ENCODE data around the gene MRM3. TPM values are rescaled to one million over a fixed set of nuclear protein-coding genes. Genes with fewer than 3 reads are reported as not detected.
"Not testable (repeated sequence)": the region's sequence is repeated elsewhere in the genome, so short reads cannot be mapped to it uniquely, and the experiment has no call there.

MRM3 gene
- total and polyA plus RNA-seq, 4 donors: 13.3 to 16.9 (median 15.4) TPM

DNA sequence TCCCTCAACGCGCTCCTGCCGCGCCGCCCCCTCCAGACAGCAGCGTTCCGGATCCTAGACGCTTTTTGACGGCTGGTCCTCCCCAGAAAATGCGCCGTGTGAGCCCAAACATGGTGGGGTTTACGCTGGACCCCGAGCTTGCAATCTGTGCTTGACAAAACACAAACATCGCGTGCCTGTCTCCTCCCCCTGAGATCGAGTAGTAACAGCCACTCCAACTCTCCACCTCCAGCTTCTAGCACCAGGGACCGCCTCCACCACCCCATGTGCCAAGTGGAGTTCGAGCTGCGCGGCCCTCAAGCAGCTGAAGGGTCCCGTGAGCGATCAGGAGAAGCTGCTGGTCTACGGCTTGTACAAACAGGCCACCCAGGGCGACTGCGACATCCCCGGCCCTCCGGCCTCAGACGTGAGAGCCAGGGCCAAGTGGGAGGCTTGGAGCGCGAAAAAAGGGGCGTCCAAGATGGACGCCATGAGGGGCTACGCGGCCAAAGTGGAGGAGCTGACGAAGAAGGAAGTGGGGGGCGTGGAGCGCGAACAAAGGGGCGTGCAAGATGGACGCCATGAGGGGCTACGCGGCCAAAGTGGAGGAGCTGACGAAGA, 29.4 kb upstream of the MRM3 start:
- WGBS (ENCODE audit: insufficient coverage): 6% methylated on average over 34 of the region's 43 CpGs
- Histone ChIP-seq H3K36me3 (ENCODE audit: control insufficient read depth, insufficient read depth, low read length) (peaks cover 18% of the 10 kb centered on the region), H3K4me3 (ENCODE audit: low read depth, low read length) (peak overlapping the region; percentile 48), H3K9me3 (ENCODE audit: control insufficient read depth, insufficient read depth, low read length) (no peaks in the 10 kb centered on the region), H3K27ac (ENCODE audit: low read depth, low read length) (peak overlapping the region; percentile 52), H3K4me1 (ENCODE audit: control insufficient read depth, insufficient read depth, low read length) (peaks cover 26% of the 10 kb centered on the region), H3K27me3 (ENCODE audit: control insufficient read depth, insufficient read depth, low read length) (no peaks in the 10 kb centered on the region)
- DNase-seq (ENCODE audit: low read depth in 4 of 6, low spot score in 6 of 6): peak in 4 of 6 donors; percentile 26 to 89 (median 60)

DNA sequence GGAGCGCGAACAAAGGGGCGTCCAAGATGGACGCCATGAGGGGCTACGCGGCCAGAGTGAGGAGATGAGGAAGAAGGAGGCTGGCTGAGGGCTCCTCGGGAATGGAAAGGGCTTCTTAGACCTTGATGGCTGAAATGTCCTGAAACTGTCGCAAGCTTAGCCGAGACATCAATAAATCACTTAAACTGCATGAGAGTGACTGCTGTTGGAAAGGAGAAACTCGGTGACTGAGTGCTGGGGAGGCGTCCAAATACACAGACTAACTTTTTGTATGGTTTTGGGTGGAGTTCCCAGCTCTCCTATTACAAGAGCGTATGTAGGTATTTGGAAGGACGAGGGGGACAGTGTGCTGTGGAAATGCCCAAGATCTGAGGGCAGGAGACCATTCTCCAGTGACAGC, 28.7 kb upstream of the MRM3 start:
- WGBS (ENCODE audit: insufficient coverage): 88% methylated on average over 5 of the region's 13 CpGs
- peak in 1 of 6 donors; percentile 15 for DNase-seq (ENCODE audit: low read depth in 4 of 6, low spot score in 6 of 6)
- Histone ChIP-seq H3K27ac (ENCODE audit: low read depth, low read length) (no peak overlapping the region), H3K4me3 (ENCODE audit: low read depth, low read length) (no peak overlapping the region), H3K36me3 (ENCODE audit: control insufficient read depth, insufficient read depth, low read length) (peaks cover 15% of the 10 kb centered on the region), H3K27me3 (ENCODE audit: control insufficient read depth, insufficient read depth, low read length) (no peaks in the 10 kb centered on the region), H3K9me3 (ENCODE audit: control insufficient read depth, insufficient read depth, low read length) (no peaks in the 10 kb centered on the region), H3K4me1 (ENCODE audit: control insufficient read depth, insufficient read depth, low read length) (peaks cover 26% of the 10 kb centered on the region)

DNA sequence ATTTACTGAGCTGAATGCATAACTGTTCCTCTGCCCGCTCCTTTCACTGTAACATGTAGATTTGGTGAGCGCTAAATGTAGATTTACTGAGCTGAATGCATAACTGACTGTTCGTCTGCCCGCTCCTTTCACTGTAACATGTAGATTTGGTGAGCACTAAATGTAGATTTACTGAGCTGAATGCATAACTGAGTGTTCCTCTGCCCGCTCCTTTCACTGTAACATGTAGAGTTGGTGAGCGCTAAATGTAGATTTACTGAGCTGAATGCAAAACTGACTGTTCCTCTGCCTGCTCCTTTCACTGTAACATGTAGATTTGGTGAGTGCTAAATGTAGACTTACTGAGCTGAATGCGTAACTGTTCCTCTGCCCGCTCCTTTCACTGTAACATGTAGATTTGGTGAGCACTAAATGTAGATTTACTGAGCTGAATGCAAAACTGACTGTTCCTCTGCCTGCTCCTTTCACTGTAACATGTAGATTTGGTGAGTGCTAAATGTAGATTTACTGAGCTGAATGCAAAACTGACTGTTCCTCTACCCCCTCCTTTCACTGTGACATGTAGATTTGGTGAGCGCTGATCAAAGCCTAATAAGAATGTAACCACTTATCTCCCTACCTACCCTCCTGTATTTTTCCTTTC, 26.7 kb upstream of the MRM3 start:
- not testable (repeated sequence) for DNase-seq (ENCODE audit: low read depth in 4 of 6, low spot score in 6 of 6); H3K27ac ChIP-seq (ENCODE audit: low read depth, low read length); H3K27me3 ChIP-seq (ENCODE audit: control insufficient read depth, insufficient read depth, low read length); H3K9me3 ChIP-seq (ENCODE audit: control insufficient read depth, insufficient read depth, low read length); H3K4me3 ChIP-seq (ENCODE audit: low read depth, low read length)
- 94% methylated on average over 6 of the region's 9 CpGs for WGBS (ENCODE audit: insufficient coverage)
- Histone ChIP-seq H3K4me1 (ENCODE audit: control insufficient read depth, insufficient read depth, low read length) (peaks cover 23% of the 10 kb centered on the region), H3K36me3 (ENCODE audit: control insufficient read depth, insufficient read depth, low read length) (peaks cover 19% of the 10 kb centered on the region)

DNA sequence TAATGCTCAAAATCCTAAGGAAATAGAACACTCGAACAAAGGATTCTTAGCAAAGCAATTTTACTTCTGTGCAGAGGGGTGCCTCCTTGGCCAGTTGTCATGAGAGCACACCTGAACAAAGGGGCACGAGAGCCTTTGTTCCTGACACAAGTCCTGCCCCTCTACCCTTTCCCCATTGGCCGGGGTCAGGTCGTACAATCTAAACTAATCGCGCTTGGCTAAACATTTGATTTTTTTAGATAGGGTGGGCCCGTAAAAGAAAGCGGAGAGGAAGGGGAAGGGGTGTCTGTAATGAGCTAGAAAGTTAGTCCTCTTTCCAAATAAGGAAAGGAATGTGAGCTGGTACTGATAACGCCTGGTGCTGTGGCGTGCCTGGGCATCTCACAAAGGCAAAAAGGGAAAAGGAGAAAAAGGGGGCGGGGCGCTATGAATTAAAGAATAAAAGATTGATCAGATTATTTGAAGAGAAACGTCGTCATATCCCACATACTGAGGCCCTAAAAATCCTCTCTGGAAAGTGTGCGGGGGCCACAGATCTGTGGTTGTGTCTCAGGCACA, 26.1 kb upstream of the MRM3 start:
- not testable (repeated sequence) for H3K9me3 ChIP-seq (ENCODE audit: control insufficient read depth, insufficient read depth, low read length); H3K27me3 ChIP-seq (ENCODE audit: control insufficient read depth, insufficient read depth, low read length); H3K27ac ChIP-seq (ENCODE audit: low read depth, low read length); H3K4me3 ChIP-seq (ENCODE audit: low read depth, low read length); DNase-seq (ENCODE audit: low read depth in 4 of 6, low spot score in 6 of 6)
- H3K4me1 ChIP-seq (ENCODE audit: control insufficient read depth, insufficient read depth, low read length): peaks cover 16% of the 10 kb centered on the region
- 74% methylated on average over 8 of the region's 15 CpGs for WGBS (ENCODE audit: insufficient coverage)
- H3K36me3 ChIP-seq (ENCODE audit: control insufficient read depth, insufficient read depth, low read length): peaks cover 24% of the 10 kb centered on the region

DNA sequence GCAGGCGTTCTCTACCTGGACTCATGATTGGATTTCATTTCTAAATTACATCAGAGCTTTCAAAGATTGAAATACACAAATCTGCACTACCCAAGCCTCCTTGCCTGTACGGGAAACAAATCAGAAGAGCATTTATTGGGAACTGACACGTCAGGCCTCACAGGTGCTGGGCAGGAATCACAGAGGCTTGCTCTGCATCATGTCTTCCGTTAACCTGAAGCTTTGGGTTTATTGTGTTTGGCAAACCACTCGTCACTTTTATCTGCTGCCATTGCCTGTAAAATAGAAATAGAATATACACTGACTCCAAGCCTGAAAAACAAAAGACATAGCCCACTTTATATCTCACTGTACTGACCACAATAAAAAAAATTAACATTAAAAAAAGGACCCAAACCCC, 22.2 kb upstream of the MRM3 start:
- no peak overlapping the region for H3K27ac ChIP-seq (ENCODE audit: low read depth, low read length)
- no peaks in the 10 kb centered on the region for H3K4me1 ChIP-seq (ENCODE audit: control insufficient read depth, insufficient read depth, low read length)
- H3K36me3 ChIP-seq (ENCODE audit: control insufficient read depth, insufficient read depth, low read length): peaks cover 42% of the 10 kb centered on the region
- H3K27me3 ChIP-seq (ENCODE audit: control insufficient read depth, insufficient read depth, low read length): no peaks in the 10 kb centered on the region
- 96% methylated on average over 3 of the region's 5 CpGs for whole genome bisulfite sequencing (ENCODE audit: insufficient coverage)
- no peak overlapping the region for H3K4me3 ChIP-seq (ENCODE audit: low read depth, low read length)
- no peak for DNase-seq (ENCODE audit: low read depth in 4 of 6, low spot score in 6 of 6)
- H3K9me3 ChIP-seq (ENCODE audit: control insufficient read depth, insufficient read depth, low read length): no peaks in the 10 kb centered on the region

DNA sequence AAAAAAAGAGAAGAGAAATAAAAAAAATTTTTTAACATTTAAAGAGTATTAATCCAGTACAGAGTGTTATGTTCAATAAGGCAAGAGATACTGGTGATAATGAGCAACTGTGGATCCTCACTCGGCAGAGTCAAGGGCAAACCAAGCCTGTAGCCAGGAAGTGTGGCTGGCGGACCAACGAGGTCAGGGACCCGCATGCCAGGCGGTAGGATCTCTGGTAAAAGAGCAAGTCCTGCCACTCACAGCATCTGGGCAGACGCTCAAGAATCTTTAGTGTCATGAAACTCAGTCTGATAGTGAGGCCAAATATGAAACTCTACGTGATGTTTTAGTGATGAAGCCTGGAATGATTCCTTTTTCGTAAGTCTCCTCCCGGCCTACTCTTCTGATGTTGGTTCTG, 21.8 kb upstream of the MRM3 start:
- Histone ChIP-seq H3K27ac (ENCODE audit: low read depth, low read length) (no peak overlapping the region), H3K36me3 (ENCODE audit: control insufficient read depth, insufficient read depth, low read length) (peaks cover 44% of the 10 kb centered on the region)
- WGBS (ENCODE audit: insufficient coverage): 97% methylated on average over 9 of the region's 9 CpGs

DNA sequence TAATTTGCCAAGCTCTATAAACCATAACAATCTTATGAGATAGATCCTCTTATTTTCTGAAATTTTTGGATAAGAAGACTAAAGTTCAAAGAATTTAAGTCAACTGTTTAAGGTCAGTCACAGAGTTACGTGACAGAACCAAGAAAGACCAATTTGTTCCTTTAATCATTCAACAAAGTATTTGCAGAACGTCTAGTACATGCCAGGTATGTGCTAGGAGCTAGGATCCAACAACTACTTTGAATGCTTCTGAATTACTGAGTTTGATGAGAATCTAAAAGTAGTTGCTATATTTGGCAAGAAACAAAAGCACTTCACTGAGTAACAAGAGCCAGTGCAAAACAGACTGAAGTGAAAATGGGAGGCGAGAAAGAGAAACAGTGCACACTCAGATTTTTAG, 15.1 kb upstream of the MRM3 start:
- no peaks in the 10 kb centered on the region for H3K4me1 ChIP-seq (ENCODE audit: control insufficient read depth, insufficient read depth, low read length)
- peaks cover 53% of the 10 kb centered on the region for H3K36me3 ChIP-seq (ENCODE audit: control insufficient read depth, insufficient read depth, low read length)
- 90% methylated on average over 2 of the region's 3 CpGs for WGBS (ENCODE audit: insufficient coverage)

More for the DNA sequence above, 21.8 kb upstream of the MRM3 start:
- Histone ChIP-seq H3K4me1 (ENCODE audit: control insufficient read depth, insufficient read depth, low read length) (no peaks in the 10 kb centered on the region), H3K27me3 (ENCODE audit: control insufficient read depth, insufficient read depth, low read length) (no peaks in the 10 kb centered on the region), H3K4me3 (ENCODE audit: low read depth, low read length) (no peak overlapping the region), H3K9me3 (ENCODE audit: control insufficient read depth, insufficient read depth, low read length) (no peaks in the 10 kb centered on the region)
- DNase-seq (ENCODE audit: low read depth in 4 of 6, low spot score in 6 of 6): no peak

DNA sequence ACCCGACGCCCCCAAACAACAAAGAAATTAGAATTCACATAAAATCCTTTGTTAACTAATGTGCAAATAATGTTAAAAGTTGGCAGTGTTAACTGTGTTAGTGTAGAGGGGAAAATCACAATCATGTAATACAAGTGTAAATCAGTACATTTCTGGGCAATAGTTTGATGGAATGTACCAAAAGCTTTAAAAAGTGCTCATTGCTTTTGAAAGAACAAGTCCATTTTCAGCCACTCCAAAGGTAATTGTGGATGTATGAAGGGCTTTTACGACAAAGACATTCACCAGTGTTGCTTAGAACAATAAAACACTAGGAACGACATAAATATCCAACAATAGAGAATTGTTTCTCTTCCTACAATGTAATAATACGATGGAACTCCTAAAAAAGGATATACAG, 9.1 kb upstream of the MRM3 start:
- H3K36me3 ChIP-seq (ENCODE audit: control insufficient read depth, insufficient read depth, low read length): peaks cover 65% of the 10 kb centered on the region
- no CpG with 5 or more reads among the region's 5 CpGs for WGBS (ENCODE audit: insufficient coverage)
- no peaks in the 10 kb centered on the region for H3K27me3 ChIP-seq (ENCODE audit: control insufficient read depth, insufficient read depth, low read length)
- DNase-seq (ENCODE audit: low read depth in 4 of 6, low spot score in 6 of 6): no peak
- H3K9me3 ChIP-seq (ENCODE audit: control insufficient read depth, insufficient read depth, low read length): no peaks in the 10 kb centered on the region
- no peak overlapping the region for H3K27ac ChIP-seq (ENCODE audit: low read depth, low read length)
- no peaks in the 10 kb centered on the region for H3K4me1 ChIP-seq (ENCODE audit: control insufficient read depth, insufficient read depth, low read length)
- H3K4me3 ChIP-seq (ENCODE audit: low read depth, low read length): no peak overlapping the region

More for the DNA sequence above, 15.1 kb upstream of the MRM3 start:
- no peaks in the 10 kb centered on the region for H3K27me3 ChIP-seq (ENCODE audit: control insufficient read depth, insufficient read depth, low read length)
- DNase-seq (ENCODE audit: low read depth in 4 of 6, low spot score in 6 of 6): no peak
- no peaks in the 10 kb centered on the region for H3K9me3 ChIP-seq (ENCODE audit: control insufficient read depth, insufficient read depth, low read length)
- H3K4me3 ChIP-seq (ENCODE audit: low read depth, low read length): no peak overlapping the region
- H3K27ac ChIP-seq (ENCODE audit: low read depth, low read length): no peak overlapping the region

DNA sequence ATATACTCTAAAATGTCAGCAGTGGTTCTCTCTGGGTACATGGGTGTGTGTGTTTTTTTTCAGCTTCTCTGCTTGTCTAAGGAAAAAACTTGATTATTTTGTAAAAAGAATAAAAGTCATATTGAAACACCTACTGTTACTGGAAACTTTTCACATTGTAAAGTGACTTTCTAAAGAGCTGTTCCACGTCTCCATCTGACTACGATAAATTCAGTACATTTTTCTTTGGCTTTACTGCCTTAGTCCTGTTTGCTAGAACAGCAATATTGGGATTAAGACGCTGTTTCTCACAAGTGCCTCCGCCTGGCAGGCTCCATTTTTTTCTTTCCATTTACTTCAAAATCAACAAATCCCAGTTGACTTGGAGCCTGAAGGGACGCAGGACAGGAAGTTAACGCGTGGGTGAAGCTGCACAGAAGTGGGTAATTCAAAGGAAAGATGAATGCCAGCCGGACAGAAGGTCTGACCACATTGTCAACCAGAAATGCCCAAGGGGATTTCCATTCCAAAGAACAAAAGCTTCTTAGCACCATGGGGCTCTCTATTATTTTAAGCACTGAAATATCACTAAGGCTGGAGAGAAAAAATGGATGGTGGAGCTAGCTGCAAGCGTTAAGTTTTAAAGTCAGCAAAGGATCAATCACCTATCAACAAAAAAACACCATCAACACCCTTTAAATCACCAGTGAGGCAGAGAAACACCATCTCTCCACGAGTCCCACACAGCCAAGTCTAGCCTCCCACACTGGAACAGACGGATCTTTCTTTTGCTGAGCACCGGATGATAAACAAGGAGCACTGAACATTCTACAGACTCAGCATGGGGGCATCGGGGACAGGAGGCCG, 8.5 kb upstream of the MRM3 start:
- H3K4me1 ChIP-seq (ENCODE audit: control insufficient read depth, insufficient read depth, low read length): no peaks in the 10 kb centered on the region
- 56% methylated on average over 8 of the region's 14 CpGs for WGBS (ENCODE audit: insufficient coverage)
- H3K9me3 ChIP-seq (ENCODE audit: control insufficient read depth, insufficient read depth, low read length): no peaks in the 10 kb centered on the region
- DNase-seq (ENCODE audit: low read depth in 4 of 6, low spot score in 6 of 6): no peak
- no peak overlapping the region for H3K27ac ChIP-seq (ENCODE audit: low read depth, low read length)
- peaks cover 66% of the 10 kb centered on the region for H3K36me3 ChIP-seq (ENCODE audit: control insufficient read depth, insufficient read depth, low read length)
- H3K27me3 ChIP-seq (ENCODE audit: control insufficient read depth, insufficient read depth, low read length): no peaks in the 10 kb centered on the region
- no peak overlapping the region for H3K4me3 ChIP-seq (ENCODE audit: low read depth, low read length)

All from spinal cord (tissue), 10 donors.